Pancreas (tissue), 10 donors: ENCODE measurements around the gene TNFRSF1B. TPM values are rescaled to one million over a fixed set of nuclear protein-coding genes. Genes with fewer than 3 reads are reported as not detected.

Source experiments
- ATAC-seq, 4 donors: fragments of 200-7000 bp; cut with Tn5 transposase; one replicate each; pipeline versions ENCODE4 v1.8.0 to v1.9.1; 2020; ENCODE audit warnings: mild to moderate bottlenecking in 4 of 4, moderate library complexity in 4 of 4
- DNase-seq, 6 donors: peaks; one replicate each; pipeline ENCODE4 v3.0.0-alpha.2; 2020
- FAIRE-seq: peaks from 2 replicates; lab custom pipeline; 2012; peaks lifted over from hg19 to GRCh38; lab: Jason Lieb, UNC
- H3K27ac ChIP-seq, 4 donors: fragments of 200-600 bp; sonication (generic); 1 replicate in 3 of 4; 2 replicates in 1 of 4; pipeline versions ENCODE4 v1.5.0 to v1.8.0; 2020
- H3K27me3 ChIP-seq, 4 donors: fragments of 200-600 bp; one replicate each; pipeline ENCODE4 v1.8.0; 2021
- H3K36me3 ChIP-seq, 3 donors: fragments of 200-600 bp; sonication (generic) in 1 of 3; one replicate each; pipeline versions ENCODE4 v1.5.0 to v1.8.0; 2020 to 2021
- H3K4me1 ChIP-seq, 3 donors: fragments of 200-600 bp; one replicate each; pipeline ENCODE4 v1.8.0; 2021
- H3K4me3 ChIP-seq, 4 donors: fragments of 200-600 bp; sonication (generic) in 2 of 4; one replicate each; pipeline versions ENCODE4 v1.5.0 to v1.8.0; 2020 to 2021
- H3K9me3 ChIP-seq, 4 donors: fragments of 200-600 bp; one replicate each; pipeline ENCODE4 v1.8.0; 2021
- CTCF ChIP-seq, 4 donors: fragments of 200-600 bp; sonication (generic) in 3 of 4; IDR thresholded peaks; one replicate each; pipeline versions ENCODE4 v1.5.0 to v1.8.0; 2021; ENCODE audit warnings: antibody characterized with exemption in 4 of 4
- WGBS, 2 donors: extraction: QIAGEN DNeasy Blood & Tissue Kit; methylation state at CpG; one replicate each; pipeline ENCODE4 v1.1.7; 2013; 5-methylcytosine and 5-hydroxymethylcytosine counted together
- intact Hi-C, 3 donors: fragments of 100-400 bp; cut with DNase I; formaldehyde crosslinking; loops; one replicate each; pipeline versions ENCODE4 v1.11.1 to v1.14.2; 2022
- polyA plus RNA-seq, 2 donors: library from polyadenylated mRNA; stranded (reverse); fragments of 200-250 nt; gene quantifications; one replicate each; pipeline ENCODE4 v1.2.3, GENCODE V29; 2013
- total RNA-seq, 6 donors: library from RNA; stranded (reverse); fragmentation: NEBNext Ultra II Directional in 4 of 6; extraction: Animal tissue kit (Norgen Biotek cat#: 25700) in 4 of 6; gene quantifications; one replicate each; pipeline versions ENCODE4 v1.2.1 to v1.2.4, GENCODE V29; 2021 to 2023
- donor health status: healthy with polysubstance abuse.
- donor health status: DM: no; HTN: no; CAD: no; lungs with moderate emphysema.
- donor health status: DM: no; HTN: no; CAD: no.
- donor health status: control.
- donor health status: control.
- donor health status: Bipolar disorder and iron deficiency.
- donor health status: DM: yes; HTN: yes; CAD: no.
- donor health status: DM: no; HTN: no; CAD: no.
- donor health status: DM: no; HTN: no; CAD: no.
- donor health status: DM: yes; HTN: yes; CAD: no.

Gene TNFRSF1B
- total and polyA plus RNA-seq, 8 donors: 2.1 to 20.2 (median 4.4) TPM

- peaks cover 0 to 57% (median 6%) of the 10 kb centered on the region in 3 donors for H3K36me3 ChIP-seq
- no peak overlapping the region for H3K4me3 ChIP-seq
- DNase-seq (no peak), FAIRE-seq (no peak), ATAC-seq (no peak)
- no peaks in the 10 kb centered on the region for H3K4me1 ChIP-seq
- no peak for TF ChIP-seq CTCF (IDR thresholded peaks at IDR 0.05)
- no peaks in the 10 kb centered on the region for H3K27me3 ChIP-seq
- 86 to 87% methylated on average over 6 of the region's 6 CpGs for WGBS, 2 donors
- intact Hi-C loops: no loop called here
- no peak overlapping the region for H3K27ac ChIP-seq
- no peaks in the 10 kb centered on the region for H3K9me3 ChIP-seq
Measured at GRCh38 chr1:12246584-12246983, 79.8 kb downstream of the TNFRSF1B start.

- FAIRE-seq (no peak), ATAC-seq (no peak), DNase-seq (no peak)
- no peaks in the 10 kb centered on the region for H3K4me1 ChIP-seq
- H3K4me3 ChIP-seq: no peak overlapping the region
- no peaks in the 10 kb centered on the region for H3K9me3 ChIP-seq
- 95 to 98% methylated on average over 1 of the region's 1 CpG for WGBS, 2 donors
- H3K27ac ChIP-seq: no peak overlapping the region
- peaks cover 0 to 59% (median 6%) of the 10 kb centered on the region in 3 donors for H3K36me3 ChIP-seq
- no peak for TF ChIP-seq CTCF (IDR thresholded peaks at IDR 0.05)
- H3K27me3 ChIP-seq: no peaks in the 10 kb centered on the region
- intact Hi-C loops: no loop called here
Measured at GRCh38 chr1:12249181-12249580, 82.4 kb downstream of the TNFRSF1B start.

- 82 to 87% methylated on average over 6 of the region's 6 CpGs for WGBS, 2 donors
Measured at GRCh38 chr1:12249748-12250147, 83.0 kb downstream of the TNFRSF1B start.

GRCh38 chr1:12251442-12251841 lies 84.7 kb downstream of the TNFRSF1B start:
- 75 to 78% methylated on average over 5 of the region's 5 CpGs for WGBS, 2 donors
- Histone ChIP-seq H3K36me3 (peaks cover 0 to 50% (median 6%) of the 10 kb centered on the region in 3 donors), H3K9me3 (no peaks in the 10 kb centered on the region), H3K4me3 (no peak overlapping the region), H3K27ac (no peak overlapping the region), H3K4me1 (no peaks in the 10 kb centered on the region), H3K27me3 (no peaks in the 10 kb centered on the region)
- no peak for TF ChIP-seq CTCF (IDR thresholded peaks at IDR 0.05)
- FAIRE-seq (no peak), DNase-seq (no peak), ATAC-seq (no peak)
- intact Hi-C loops: no loop called here

More at GRCh38 chr1:12249748-12250147, 83.0 kb downstream of the TNFRSF1B start:
- TF ChIP-seq CTCF (IDR thresholded peaks at IDR 0.05): no peak
- intact Hi-C loops: no loop called here
- Histone ChIP-seq H3K9me3 (no peaks in the 10 kb centered on the region), H3K27ac (no peak overlapping the region), H3K27me3 (no peaks in the 10 kb centered on the region), H3K36me3 (peaks cover 0 to 59% (median 6%) of the 10 kb centered on the region in 3 donors), H3K4me1 (no peaks in the 10 kb centered on the region), H3K4me3 (no peak overlapping the region)
- no peak for FAIRE-seq
- DNase-seq: no peak
- ATAC-seq: no peak

- Histone ChIP-seq H3K4me1 (no peaks in the 10 kb centered on the region), H3K27ac (no peak overlapping the region), H3K27me3 (no peaks in the 10 kb centered on the region), H3K36me3 (peaks cover 4 to 37% (median 6%) of the 10 kb centered on the region in 3 donors), H3K9me3 (no peaks in the 10 kb centered on the region), H3K4me3 (no peak overlapping the region)
- DNase-seq (no peak), FAIRE-seq (no peak), ATAC-seq (no peak)
- intact Hi-C loops: no loop called here
- WGBS, 2 donors: 96 to 98% methylated on average over 2 of the region's 2 CpGs
- TF ChIP-seq CTCF (IDR thresholded peaks at IDR 0.05): no peak
Measured at GRCh38 chr1:12255913-12256312, 89.1 kb downstream of the TNFRSF1B start.
